Activated CD4-positive, alpha-beta T cell treated with anti-CD3 and anti-CD28 coated beads, Interleukin-2, Interleukin-6, amounts not matched to agents 100 ng/mL and 50 ng/mL, durations not matched to agents 16 hours and 8 hours (primary cell): ENCODE results near the gene TTYH3.

Source experiments
- DNase-seq: peaks from one replicate; pipeline ENCODE4 v3.0.0-alpha.2; 2020

TTYH3 gene

DNA sequence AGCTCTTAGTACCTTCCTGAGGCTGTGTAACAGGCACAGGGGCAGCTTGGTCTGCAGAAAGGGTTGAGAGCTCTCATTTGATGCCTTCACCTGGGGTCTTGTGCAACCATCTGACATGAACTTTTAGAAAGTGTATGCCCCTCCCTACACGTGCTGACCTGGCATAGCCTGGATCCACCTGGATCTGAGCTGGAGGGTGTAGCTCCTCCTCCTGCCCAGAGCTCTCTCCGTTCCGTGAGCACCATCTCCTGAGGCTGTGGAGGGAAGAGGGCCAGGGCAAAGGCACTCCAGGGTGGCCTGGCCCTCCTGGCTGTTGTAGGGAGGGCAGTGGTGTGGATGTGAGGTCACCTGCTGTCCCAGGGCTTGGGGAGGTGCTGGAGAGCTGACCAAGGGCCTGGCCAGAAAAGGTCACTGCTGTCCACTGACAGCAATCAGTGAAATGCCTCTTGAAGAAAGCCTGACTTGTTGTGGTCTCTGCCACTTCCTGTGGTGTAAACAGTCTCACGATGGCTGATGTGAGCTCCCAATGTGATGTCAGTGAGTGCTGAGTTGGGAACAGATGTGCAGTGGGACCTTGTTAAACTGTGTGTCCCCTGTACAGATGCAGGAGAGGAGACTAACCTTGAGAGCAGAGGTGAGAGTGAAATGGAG lies 79.2 kb downstream of the TTYH3 start:
- DNase-seq: peak; percentile 72

DNA sequence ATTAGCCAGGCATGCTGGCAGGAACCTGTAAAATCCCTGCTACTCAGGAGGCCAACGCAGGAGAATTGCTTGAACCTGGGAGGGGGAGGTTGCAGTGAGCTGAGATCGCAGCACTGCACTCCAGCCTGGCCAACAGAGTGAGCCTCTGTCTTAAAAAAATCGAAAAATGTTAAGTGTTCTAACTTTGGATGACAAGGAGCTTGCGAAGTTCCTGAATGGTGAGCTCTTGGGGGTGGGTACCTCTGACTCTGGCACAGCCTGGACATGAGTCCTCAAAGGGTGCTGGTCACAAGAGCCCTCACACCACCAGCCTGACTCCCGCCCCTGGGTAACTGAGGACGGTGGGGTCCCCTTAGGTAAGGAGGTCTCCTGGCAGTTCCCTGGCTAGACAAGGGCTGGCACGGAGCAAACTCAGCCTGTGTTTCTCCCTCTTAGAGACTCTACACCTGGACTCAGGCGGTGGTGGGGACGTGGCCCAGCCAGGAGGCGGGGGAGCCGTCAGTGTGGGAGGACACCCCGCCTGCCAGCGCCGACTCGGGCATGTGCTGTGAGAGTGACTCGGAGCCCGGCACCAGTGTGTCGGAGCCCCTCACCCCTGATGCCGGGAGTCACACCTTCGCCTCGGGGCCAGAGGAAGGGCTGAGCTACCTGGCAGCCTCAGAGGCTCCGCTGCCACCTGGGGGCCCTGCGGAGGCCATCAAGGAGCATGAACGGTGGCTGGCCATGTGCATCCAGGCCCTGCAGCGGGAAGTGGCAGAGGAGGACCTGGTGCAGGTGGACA lies 80.3 kb downstream of the TTYH3 start:
- no peak for DNase-seq

DNA sequence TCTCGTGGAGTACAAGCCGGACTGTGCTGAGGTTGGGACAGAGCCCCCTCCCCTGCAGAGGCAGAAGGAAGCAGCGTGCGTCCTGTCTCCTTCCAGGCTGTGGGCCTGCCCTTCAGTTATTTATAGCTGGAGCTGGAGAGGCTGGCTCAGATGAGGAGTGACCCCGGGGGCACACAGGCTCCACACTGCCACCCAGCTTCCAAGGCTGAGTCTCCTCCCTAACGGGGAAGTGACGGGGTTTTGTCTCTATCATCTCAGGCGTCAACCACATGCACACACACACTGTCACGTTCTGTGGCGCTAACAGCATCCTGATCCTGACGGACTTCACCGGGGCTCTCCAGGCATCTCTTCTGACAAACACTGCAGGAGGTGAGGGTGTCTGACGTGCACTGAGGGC lies 81.6 kb downstream of the TTYH3 start:
- no peak for DNase-seq

DNA sequence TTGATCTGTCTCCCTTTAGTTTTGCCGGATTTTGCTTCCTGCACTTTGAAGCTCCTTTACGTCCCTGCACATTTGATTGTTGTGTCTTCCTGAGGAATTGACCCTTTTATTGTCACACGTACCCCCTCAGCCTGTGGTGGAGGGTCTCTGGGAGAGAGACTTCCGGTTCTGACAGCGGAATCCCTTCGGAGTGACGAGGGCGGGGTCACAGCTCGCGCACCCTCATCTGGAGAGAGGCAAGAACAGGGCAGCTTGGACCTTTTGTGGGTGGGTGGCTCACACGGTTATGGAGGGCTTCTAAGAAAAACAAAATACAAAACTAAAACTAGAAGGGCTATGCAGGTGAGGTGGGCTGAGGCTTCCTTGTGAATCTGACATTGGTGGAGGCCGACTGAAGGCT lies 82.2 kb downstream of the TTYH3 start:
- no peak for DNase-seq
